COLO668 (cell line): ENCODE measurements around the gene WASL.
"Not testable (repeated sequence)": the region's sequence is repeated elsewhere in the genome, so short reads cannot be mapped to it uniquely, and the experiment has no call there.

Experiments
- DNase-seq: peaks from one replicate; lab custom pipeline; 2025; ENCODE audit not compliant: unreplicated experiment; lab: John Stamatoyannopoulos, UW

The WASL gene

GRCh38 chr7:123735539-123735938, 13.3 kb downstream of the WASL start:
- DNase-seq, result no peak

GRCh38 chr7:123734498-123734897, 14.3 kb downstream of the WASL start:
- no peak for DNase-seq

- no peak for DNase-seq
Observed at GRCh38 chr7:123732413-123733091, 16.3 kb downstream of the WASL start.

GRCh38 chr7:123729218-123729578, 19.6 kb downstream of the WASL start:
- no peak for DNase-seq

- DNase-seq, result no peak
Observed at GRCh38 chr7:123727071-123727837, 21.5 kb downstream of the WASL start.

GRCh38 chr7:123725586-123726171, 23.1 kb downstream of the WASL start:
- no peak for DNase-seq

- DNase-seq, result no peak
Observed at GRCh38 chr7:123724817-123725253, 24.0 kb downstream of the WASL start.

- DNase-seq, result no peak
Observed at GRCh38 chr7:123723913-123724312, 24.9 kb downstream of the WASL start.

GRCh38 chr7:123720527-123720926, 28.3 kb downstream of the WASL start:
- not testable (repeated sequence) for DNase-seq

- no peak for DNase-seq
Observed at GRCh38 chr7:123719197-123719721, 29.5 kb downstream of the WASL start.

- no peak for DNase-seq
Observed at GRCh38 chr7:123718773-123719172, 30.0 kb downstream of the WASL start.

GRCh38 chr7:123717689-123718088, 31.1 kb downstream of the WASL start:
- no peak for DNase-seq

GRCh38 chr7:123716877-123717276, 31.9 kb downstream of the WASL start:
- DNase-seq, result no peak

GRCh38 chr7:123715799-123716198, 33.0 kb downstream of the WASL start:
- no peak for DNase-seq

GRCh38 chr7:123715198-123715597, 33.6 kb downstream of the WASL start:
- DNase-seq, result no peak

GRCh38 chr7:123714296-123715080, 34.3 kb downstream of the WASL start:
- DNase-seq, result no peak

GRCh38 chr7:123712619-123713018, 36.2 kb downstream of the WASL start:
- DNase-seq, result no peak

GRCh38 chr7:123711832-123712293, 36.9 kb downstream of the WASL start:
- DNase-seq, result no peak

- DNase-seq, result no peak
Observed at GRCh38 chr7:123710683-123711082, 38.1 kb downstream of the WASL start.

GRCh38 chr7:123709525-123709924, 39.3 kb downstream of the WASL start:
- no peak for DNase-seq
